Hepatocyte (in vitro differentiated cells): Measurements from ENCODE around the gene CRABP1. TPM values are rescaled to one million over a fixed set of nuclear protein-coding genes. Genes with fewer than 3 reads are reported as not detected.
A peak's percentile ranks its signal among the peaks of the same experiment; 100 is the strongest.

Experiments used
- DNase-seq: peaks from one replicate; pipeline ENCODE4 v3.0.0-alpha.2; 2016; ENCODE audit warnings: low spot score
- H2AFZ ChIP-seq: fragments of 200-600 bp; sonication (generic); 2 replicates; pipeline ENCODE4 v1.6.0; 2016; ENCODE audit warnings: antibody characterized with exemption, mild to moderate bottlenecking
- H3K27ac ChIP-seq: fragments of 200-600 bp; sonication (generic); 2 replicates; pipeline ENCODE4 v1.5.1; 2016; ENCODE audit warnings: mild to moderate bottlenecking
- H3K27me3 ChIP-seq: fragments of 200-600 bp; sonication (generic); 2 replicates; pipeline ENCODE4 v1.6.1; 2016
- H3K36me3 ChIP-seq: fragments of 200-600 bp; sonication (generic); replicated peaks from 2 replicates; pipeline ENCODE4 v1.5.1; 2016; ENCODE audit warnings: low read depth; ENCODE audit not compliant: insufficient read depth
- H3K4me1 ChIP-seq: fragments of 200-600 bp; sonication (generic); 2 replicates; pipeline ENCODE4 v1.5.1; 2016; ENCODE audit warnings: mild to moderate bottlenecking, moderate library complexity; ENCODE audit not compliant: insufficient read depth
- H3K4me2 ChIP-seq: fragments of 200-600 bp; sonication (generic); 2 replicates; pipeline ENCODE4 v1.6.0; 2016
- H3K4me3 ChIP-seq: fragments of 200-600 bp; sonication (generic); 2 replicates; pipeline ENCODE4 v1.5.1; 2016; ENCODE audit warnings: mild to moderate bottlenecking
- H3K79me2 ChIP-seq: fragments of 200-600 bp; sonication (generic); 2 replicates; pipeline ENCODE4 v1.6.0; 2017; ENCODE audit warnings: mild to moderate bottlenecking
- H3K9me2 ChIP-seq: fragments of 200-600 bp; sonication (generic); replicated peaks from 2 replicates; pipeline ENCODE4 v1.6.0; 2017; ENCODE audit warnings: mild to moderate bottlenecking; ENCODE audit not compliant: insufficient read depth
- H3K9me3 ChIP-seq: fragments of 200-600 bp; sonication (generic); 2 replicates; pipeline ENCODE4 v1.5.1; 2016; ENCODE audit warnings: low read depth, mild to moderate bottlenecking
- H4K20me1 ChIP-seq: fragments of 200-600 bp; sonication (generic); 2 replicates; pipeline ENCODE4 v1.6.0; 2016; ENCODE audit warnings: mild to moderate bottlenecking; ENCODE audit not compliant: insufficient read depth, poor library complexity, severe bottlenecking
- EZH2 ChIP-seq: fragments of 200-600 bp; sonication (generic); IDR thresholded peaks from 2 replicates; pipeline ENCODE4 v1.6.1; 2016; ENCODE audit warnings: antibody characterized with exemption, mild to moderate bottlenecking, borderline replicate concordance
- EZH2phosphoT487 ChIP-seq: fragments of 200-600 bp; sonication (generic); IDR thresholded peaks from one replicate; pipeline ENCODE4 v1.6.1; 2018; ENCODE audit warnings: antibody characterized with exemption, mild to moderate bottlenecking, low read depth, moderate library complexity; ENCODE audit not compliant: unreplicated experiment, severe bottlenecking
- WGBS: methylation state at CpG from one replicate; pipeline ENCODE4 v1.1.6; 2016; ENCODE audit warnings: low lambda C conversion rate; ENCODE audit errors: missing lambda C conversion rate; 5-methylcytosine and 5-hydroxymethylcytosine counted together
- polyA plus RNA-seq: library from polyadenylated mRNA; unstranded; fragments of >200 nt; fragmentation: Nextera tagmentation; extraction: Ambion mirVana; gene quantifications from 2 replicates; pipeline ENCODE4 v1.2.1, GENCODE V29; 2016
- total RNA-seq: library from RNA; depleted of rRNA; stranded (reverse); fragments of >200 nt; gene quantifications from 2 replicates; pipeline ENCODE4 v1.2.3, GENCODE V29; 2014
- TF ChIP-seq, protein P1 (sequence below): fragments of 200-600 bp; sonication (generic); IDR thresholded peaks from 2 replicates; pipeline ENCODE4 v1.5.1; 2016; ENCODE audit warnings: antibody characterized with exemption, mild to moderate bottlenecking; ENCODE audit not compliant: poor library complexity

CRABP1 gene
- total and polyA plus RNA-seq, 2 experiments from 2014 or later, result 140 to 179 TPM

GRCh38 chr15:78317145-78317836 is 22.9 kb upstream of the CRABP1 start:
- H3K27me3 ChIP-seq, result no peaks in the 10 kb centered on the region
- DNase-seq, result no peak
- no peaks in the 10 kb centered on the region for H3K9me3 ChIP-seq
- H3K9me2 ChIP-seq, result no peaks in the 10 kb centered on the region
- H3K27ac ChIP-seq, result peak overlapping the region; percentile 98
- no peak overlapping the region for H3K4me3 ChIP-seq
- H3K4me1 ChIP-seq, result peaks cover 14% of the 10 kb centered on the region
- no peaks in the 10 kb centered on the region for H3K79me2 ChIP-seq
- H3K4me2 ChIP-seq, result peak overlapping the region; percentile 34
- 84% methylated on average over 8 of the region's 8 CpGs for WGBS
- H4K20me1 ChIP-seq, result no peaks in the 10 kb centered on the region
- H3K36me3 ChIP-seq, result no peaks in the 10 kb centered on the region
- TF ChIP-seq, protein P1, sequence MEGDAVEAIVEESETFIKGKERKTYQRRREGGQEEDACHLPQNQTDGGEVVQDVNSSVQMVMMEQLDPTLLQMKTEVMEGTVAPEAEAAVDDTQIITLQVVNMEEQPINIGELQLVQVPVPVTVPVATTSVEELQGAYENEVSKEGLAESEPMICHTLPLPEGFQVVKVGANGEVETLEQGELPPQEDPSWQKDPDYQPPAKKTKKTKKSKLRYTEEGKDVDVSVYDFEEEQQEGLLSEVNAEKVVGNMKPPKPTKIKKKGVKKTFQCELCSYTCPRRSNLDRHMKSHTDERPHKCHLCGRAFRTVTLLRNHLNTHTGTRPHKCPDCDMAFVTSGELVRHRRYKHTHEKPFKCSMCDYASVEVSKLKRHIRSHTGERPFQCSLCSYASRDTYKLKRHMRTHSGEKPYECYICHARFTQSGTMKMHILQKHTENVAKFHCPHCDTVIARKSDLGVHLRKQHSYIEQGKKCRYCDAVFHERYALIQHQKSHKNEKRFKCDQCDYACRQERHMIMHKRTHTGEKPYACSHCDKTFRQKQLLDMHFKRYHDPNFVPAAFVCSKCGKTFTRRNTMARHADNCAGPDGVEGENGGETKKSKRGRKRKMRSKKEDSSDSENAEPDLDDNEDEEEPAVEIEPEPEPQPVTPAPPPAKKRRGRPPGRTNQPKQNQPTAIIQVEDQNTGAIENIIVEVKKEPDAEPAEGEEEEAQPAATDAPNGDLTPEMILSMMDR, result no peak
- TF ChIP-seq EZH2, result no peak
- TF ChIP-seq EZH2phosphoT487, result no peak
- no peak overlapping the region for H2AFZ ChIP-seq

DNA sequence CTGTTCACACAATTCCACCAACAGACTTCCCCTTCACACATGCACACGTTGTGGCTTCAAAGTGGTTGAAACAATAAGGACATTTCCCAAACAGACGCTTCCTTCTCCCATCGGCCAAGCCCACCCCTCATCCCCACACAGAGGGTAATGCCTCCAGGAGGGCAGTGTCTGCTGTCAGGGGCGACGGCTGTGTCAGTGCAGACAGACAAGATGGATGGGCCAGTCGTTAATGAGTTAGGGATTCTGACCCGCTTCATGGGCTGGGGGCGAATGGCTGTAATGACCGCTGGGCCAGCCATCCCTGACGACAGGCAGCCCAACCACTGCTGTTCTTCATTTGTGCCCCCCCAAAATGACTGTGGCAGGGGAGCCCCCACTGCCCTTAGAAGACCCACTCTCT is 20.6 kb upstream of the CRABP1 start:
- Histone ChIP-seq H4K20me1 (no peaks in the 10 kb centered on the region), H3K4me1 (peaks cover 16% of the 10 kb centered on the region), H3K9me2 (no peaks in the 10 kb centered on the region), H3K9me3 (no peaks in the 10 kb centered on the region), H3K4me2 (no peak overlapping the region), H3K27me3 (no peaks in the 10 kb centered on the region), H3K4me3 (no peak overlapping the region), H3K36me3 (no peaks in the 10 kb centered on the region), H3K79me2 (no peaks in the 10 kb centered on the region), H3K27ac (no peak overlapping the region), H2AFZ (no peak overlapping the region)
- no peak for TF ChIP-seq EZH2phosphoT487
- no peak for TF ChIP-seq EZH2
- TF ChIP-seq, protein P1, result no peak
- 85% methylated on average over 10 of the region's 10 CpGs for WGBS
- no peak for DNase-seq

- no peaks in the 10 kb centered on the region for H3K9me2 ChIP-seq
- H3K4me1 ChIP-seq, result peaks cover 22% of the 10 kb centered on the region
- 94% methylated on average over 5 of the region's 5 CpGs for WGBS
- H2AFZ ChIP-seq, result no peak overlapping the region
- H3K4me2 ChIP-seq, result no peak overlapping the region
- no peaks in the 10 kb centered on the region for H3K79me2 ChIP-seq
- no peak for DNase-seq
- H4K20me1 ChIP-seq, result no peaks in the 10 kb centered on the region
- no peak for TF ChIP-seq EZH2
- H3K27me3 ChIP-seq, result no peaks in the 10 kb centered on the region
- H3K27ac ChIP-seq, result no peak overlapping the region
- H3K4me3 ChIP-seq, result no peak overlapping the region
- no peaks in the 10 kb centered on the region for H3K9me3 ChIP-seq
- H3K36me3 ChIP-seq, result no peaks in the 10 kb centered on the region
Observed at GRCh38 chr15:78320183-78320582, 20.0 kb upstream of the CRABP1 start.

DNA sequence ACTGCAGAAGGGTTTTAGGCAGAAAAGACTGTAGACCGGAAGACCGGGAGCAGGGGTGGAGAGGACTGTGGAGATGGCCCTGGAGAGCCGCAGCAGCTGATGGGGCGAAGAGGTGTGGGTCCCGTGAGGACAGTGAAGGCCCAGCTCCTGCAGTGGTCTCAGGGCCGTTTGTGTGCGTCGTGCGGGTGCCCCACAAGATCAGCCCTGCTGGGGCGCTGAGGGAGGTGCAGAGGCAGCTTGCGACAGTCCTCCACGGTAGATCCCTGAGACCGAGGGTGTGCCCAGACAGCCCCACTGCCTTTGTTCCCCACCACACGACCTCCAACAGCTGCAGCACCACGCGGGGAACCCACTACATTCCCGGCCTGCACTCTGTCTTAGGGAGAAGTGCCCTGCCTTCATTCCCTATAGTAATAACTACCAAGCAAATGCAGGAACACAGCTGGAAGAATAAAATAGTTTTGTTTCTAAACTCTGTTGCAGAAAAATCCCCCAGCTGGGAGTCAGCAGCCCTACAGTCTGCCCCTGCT is 19.0 kb upstream of the CRABP1 start:
- DNase-seq, result no peak
- H2AFZ ChIP-seq, result no peak overlapping the region
- H3K27ac ChIP-seq, result no peak overlapping the region
- peaks cover 25% of the 10 kb centered on the region for H3K4me1 ChIP-seq
- no peaks in the 10 kb centered on the region for H3K27me3 ChIP-seq
- H3K4me3 ChIP-seq, result no peak overlapping the region
- H4K20me1 ChIP-seq, result no peaks in the 10 kb centered on the region
- no peak overlapping the region for H3K4me2 ChIP-seq
- H3K36me3 ChIP-seq, result no peaks in the 10 kb centered on the region
- WGBS, result 80% methylated on average over 17 of the region's 17 CpGs
- H3K9me2 ChIP-seq, result no peaks in the 10 kb centered on the region
- H3K79me2 ChIP-seq, result no peaks in the 10 kb centered on the region
- TF ChIP-seq EZH2phosphoT487 (no peak), EZH2 (no peak)
- TF ChIP-seq, protein P1, result no peak
- H3K9me3 ChIP-seq, result no peaks in the 10 kb centered on the region
